GM19395 (cell line): ENCODE results near the gene RNF222.

Source experiments
- ATAC-seq: cut with Tn5 transposase; IDR thresholded peaks from one replicate; pipeline ENCODE4 v1.9.1; 2021; ENCODE audit warnings: mild to moderate bottlenecking, moderate library complexity; ENCODE audit not compliant: unreplicated experiment

RNF222 gene

GRCh38 chr17:8397636-8398035 is at the start of gene RNF222:
Gene RNF222 (minus strand): TSS chr17:8397827. CDS start chr17:8393461, 4,366 bp downstream.
- ATAC-seq: no peak

- ATAC-seq: no peak
These were observed 47.9 kb upstream of the RNF222 start for GRCh38 chr17:8445536-8445935.

- ATAC-seq: no peak
These were observed 46.9 kb upstream of the RNF222 start for GRCh38 chr17:8444494-8444893.

- no peak for ATAC-seq
These were observed 46.1 kb upstream of the RNF222 start for GRCh38 chr17:8443756-8444155.

- ATAC-seq: no peak
These were observed 44.7 kb upstream of the RNF222 start for GRCh38 chr17:8442310-8442709.

GRCh38 chr17:8441690-8442089 is 44.1 kb upstream of the RNF222 start:
- ATAC-seq: no peak

GRCh38 chr17:8439681-8440080 is 42.1 kb upstream of the RNF222 start:
- no peak for ATAC-seq

GRCh38 chr17:8438441-8438840 is 40.8 kb upstream of the RNF222 start:
- ATAC-seq: no peak

- ATAC-seq: no peak
These were observed 39.2 kb upstream of the RNF222 start for GRCh38 chr17:8436844-8437171.

- ATAC-seq: peak; percentile 63
These were observed 38.7 kb upstream of the RNF222 start for GRCh38 chr17:8436169-8436843.

- ATAC-seq: peak; percentile 95
These were observed 37.9 kb upstream of the RNF222 start, which contains the start of gene NDEL1 for GRCh38 chr17:8435245-8436168. Gene NDEL1 (plus strand): TSS chr17:8435884. CDS start chr17:8444272, 8,388 bp downstream.

GRCh38 chr17:8430966-8431365 is 33.3 kb upstream of the RNF222 start:
- ATAC-seq: no peak

- ATAC-seq: no peak
These were observed 29.2 kb upstream of the RNF222 start for GRCh38 chr17:8426802-8427201.

- no peak for ATAC-seq
These were observed 28.6 kb upstream of the RNF222 start for GRCh38 chr17:8426094-8426720.

- ATAC-seq: no peak
These were observed 23.9 kb upstream of the RNF222 start for GRCh38 chr17:8421571-8421970.

GRCh38 chr17:8420041-8420934 is 22.7 kb upstream of the RNF222 start:
- ATAC-seq: no peak

GRCh38 chr17:8419305-8419704 is 21.7 kb upstream of the RNF222 start:
- no peak for ATAC-seq

- no peak for ATAC-seq
These were observed 20.8 kb upstream of the RNF222 start for GRCh38 chr17:8418471-8418870.

GRCh38 chr17:8417806-8418205 is 20.2 kb upstream of the RNF222 start:
- ATAC-seq: no peak

GRCh38 chr17:8413938-8414337 is 16.3 kb upstream of the RNF222 start:
- ATAC-seq: no peak

GRCh38 chr17:8413328-8413727 is 15.7 kb upstream of the RNF222 start:
- ATAC-seq: no peak
